ENCODE data around the gene REEP5.
"Not testable (repeated sequence)": the region's sequence is repeated elsewhere in the genome, so short reads cannot be mapped to it uniquely, and the experiment has no call there.

REEP5 gene

GRCh38 chr5:112915831-112916230, 6.2 kb downstream of the REEP5 start:
- ChIA-PET CTCF (interaction anchor here (1.2 to 2.8 kb wide), 5 partner anchors 9 to 54 kb away, joined by 3 to 11 read pairs (median 3); no protein-coding TSS in a partner anchor), POLR2A (interaction anchor here (0.6 to 0.7 kb wide), 2 partner anchors 1487 to 1717 kb away, joined by 4 to 6 read pairs; no protein-coding TSS in a partner anchor)
- DNase-seq (ENCODE audit: extremely low spot score): no peak
- TF ChIP-seq, protein P1, sequence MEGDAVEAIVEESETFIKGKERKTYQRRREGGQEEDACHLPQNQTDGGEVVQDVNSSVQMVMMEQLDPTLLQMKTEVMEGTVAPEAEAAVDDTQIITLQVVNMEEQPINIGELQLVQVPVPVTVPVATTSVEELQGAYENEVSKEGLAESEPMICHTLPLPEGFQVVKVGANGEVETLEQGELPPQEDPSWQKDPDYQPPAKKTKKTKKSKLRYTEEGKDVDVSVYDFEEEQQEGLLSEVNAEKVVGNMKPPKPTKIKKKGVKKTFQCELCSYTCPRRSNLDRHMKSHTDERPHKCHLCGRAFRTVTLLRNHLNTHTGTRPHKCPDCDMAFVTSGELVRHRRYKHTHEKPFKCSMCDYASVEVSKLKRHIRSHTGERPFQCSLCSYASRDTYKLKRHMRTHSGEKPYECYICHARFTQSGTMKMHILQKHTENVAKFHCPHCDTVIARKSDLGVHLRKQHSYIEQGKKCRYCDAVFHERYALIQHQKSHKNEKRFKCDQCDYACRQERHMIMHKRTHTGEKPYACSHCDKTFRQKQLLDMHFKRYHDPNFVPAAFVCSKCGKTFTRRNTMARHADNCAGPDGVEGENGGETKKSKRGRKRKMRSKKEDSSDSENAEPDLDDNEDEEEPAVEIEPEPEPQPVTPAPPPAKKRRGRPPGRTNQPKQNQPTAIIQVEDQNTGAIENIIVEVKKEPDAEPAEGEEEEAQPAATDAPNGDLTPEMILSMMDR (IDR thresholded peaks at IDR 0.05; ENCODE audit: control extremely low read depth, extremely low read depth, low read depth, missing control alignments): no peak

- TF ChIP-seq, protein P1 (IDR thresholded peaks at IDR 0.05; ENCODE audit: control extremely low read depth, extremely low read depth, low read depth, missing control alignments): no peak
- no peak for DNase-seq (ENCODE audit: extremely low spot score)
- POLR2A ChIA-PET: no interaction called here
- CTCF ChIA-PET: interaction anchor here (1.3 to 2.8 kb wide), 5 partner anchors 11 to 48 kb away, joined by 3 to 11 read pairs (median 4); no protein-coding TSS in a partner anchor
Observed at GRCh38 chr5:112914584-112914983, 7.4 kb downstream of the REEP5 start.

GRCh38 chr5:112910529-112910928, 11.5 kb downstream of the REEP5 start:
- TF ChIP-seq, protein P1 (IDR thresholded peaks at IDR 0.05; ENCODE audit: control extremely low read depth, extremely low read depth, low read depth, missing control alignments): no peak
- POLR2A ChIA-PET: no interaction called here
- CTCF ChIA-PET: interaction anchor here (1.0 kb wide), 1 partner anchor 10 kb away, joined by 3 read pairs; no protein-coding TSS in a partner anchor
- no peak for DNase-seq (ENCODE audit: extremely low spot score)

DNA sequence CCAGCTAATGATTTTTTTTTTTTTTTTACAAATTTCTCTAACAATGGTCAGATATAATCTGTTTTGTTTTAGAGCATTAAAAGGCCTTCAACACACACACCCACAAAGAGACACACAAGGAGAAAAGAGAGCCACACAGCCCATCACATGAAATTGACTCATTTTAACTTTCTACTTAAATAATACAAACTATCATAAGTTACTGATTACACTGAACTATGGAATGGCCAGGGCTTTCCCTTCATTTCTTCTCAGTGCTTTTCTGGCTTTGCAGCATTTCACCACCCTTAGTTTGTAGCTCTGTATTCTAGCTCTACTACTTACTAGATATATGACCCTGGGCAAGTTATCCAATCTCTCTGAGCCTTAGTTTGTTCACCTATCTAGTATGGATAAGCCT, 13.2 kb downstream of the REEP5 start:
- no peak for DNase-seq (ENCODE audit: extremely low spot score)
- ChIA-PET POLR2A (interaction anchor here (0.6 kb wide), 1 partner anchor 97 kb away, joined by 6 read pairs; no protein-coding TSS in a partner anchor), CTCF (interaction anchor here (1.0 to 1.3 kb wide), 3 partner anchors 13 to 14 kb away, joined by 3 to 4 read pairs (median 4); partner anchors contain the start of gene REEP5)
- TF ChIP-seq, protein P1 (IDR thresholded peaks at IDR 0.05; ENCODE audit: control extremely low read depth, extremely low read depth, low read depth, missing control alignments): no peak

GRCh38 chr5:112907166-112907631, 14.8 kb downstream of the REEP5 start:
- TF ChIP-seq, protein P1 (IDR thresholded peaks at IDR 0.05; ENCODE audit: control extremely low read depth, extremely low read depth, low read depth, missing control alignments): no peak
- POLR2A ChIA-PET: no interaction called here
- CTCF ChIA-PET: interaction anchor here (1.0 to 1.2 kb wide), 4 partner anchors 9 to 57 kb away, joined by 3 to 4 read pairs (median 3); no protein-coding TSS in a partner anchor
- no peak for DNase-seq (ENCODE audit: extremely low spot score)

DNA sequence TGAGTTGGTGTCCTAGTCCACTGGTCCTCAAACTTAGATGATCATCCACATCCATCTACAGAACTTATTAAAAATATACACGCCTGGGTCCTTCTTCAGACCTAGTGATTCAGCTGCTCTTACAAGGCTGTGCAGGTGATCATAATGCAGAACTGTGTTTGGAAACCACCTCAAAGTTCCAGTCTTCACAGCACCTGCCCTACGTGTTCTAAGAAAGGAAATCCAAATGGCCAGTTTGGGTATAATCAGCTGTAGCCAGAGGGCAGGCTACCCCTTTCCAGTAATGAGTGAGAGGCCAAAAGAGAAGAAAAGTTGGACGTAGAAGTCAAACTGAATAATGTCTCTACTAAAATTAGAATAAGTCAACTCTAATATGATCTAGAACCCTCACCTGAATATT, 15.4 kb downstream of the REEP5 start:
- DNase-seq (ENCODE audit: extremely low spot score): no peak
- CTCF ChIA-PET: interaction anchor here (1.0 to 1.2 kb wide), 4 partner anchors 9 to 57 kb away, joined by 3 to 4 read pairs (median 3); no protein-coding TSS in a partner anchor
- TF ChIP-seq, protein P1 (IDR thresholded peaks at IDR 0.05; ENCODE audit: control extremely low read depth, extremely low read depth, low read depth, missing control alignments): no peak
- POLR2A ChIA-PET: no interaction called here

DNA sequence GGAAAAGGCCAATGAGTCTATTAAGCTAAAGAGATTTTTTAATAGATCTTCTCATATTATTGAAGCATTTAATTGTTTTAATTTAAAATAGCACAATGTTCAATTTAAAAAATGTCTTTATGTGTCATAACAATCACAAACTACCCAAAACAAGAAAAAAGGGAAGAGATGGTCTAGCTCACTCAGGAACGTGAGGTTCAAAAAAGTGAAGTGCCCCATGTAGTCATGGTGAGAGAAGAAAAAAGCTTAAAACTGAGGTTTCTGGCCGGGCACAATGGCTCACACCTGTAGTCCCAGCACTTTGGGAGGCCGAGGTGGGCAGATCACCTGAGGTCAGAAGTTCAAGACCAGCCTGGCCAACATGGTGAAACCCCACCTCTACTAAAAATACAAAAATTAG, 17.0 kb downstream of the REEP5 start:
- ChIA-PET CTCF (interaction anchor here (1.2 to 2.7 kb wide), 3 partner anchors 10 to 82 kb away, joined by 3 to 12 read pairs (median 6); no protein-coding TSS in a partner anchor), POLR2A (interaction anchor here (0.5 kb wide), 1 partner anchor 22 kb away, joined by 8 read pairs; no protein-coding TSS in a partner anchor)
- not testable (repeated sequence) for DNase-seq (ENCODE audit: extremely low spot score)

Measured in GM10248 (cell line).